HepG2 (cell line): Measurements from ENCODE around the gene ANKS6. TPM values are rescaled to one million over a fixed set of nuclear protein-coding genes. Genes with fewer than 3 reads are reported as not detected.

Experiments used
- ATAC-seq: fragments of 200-7000 bp; cut with Tn5 transposase; 3 replicates; pipeline ENCODE4 v1.9.1; 2020; ENCODE audit warnings: mild to moderate bottlenecking, moderate library complexity
- BruUV-seq: library from RNA; stranded (reverse); fragments of 400-500 nt; replicated peaks from 2 replicates; lab custom pipeline; 2021; lab: Mats Ljungman, UMichigan
- CTCF ChIA-PET: fragments of 300-600 bp; formaldehyde crosslinking; extraction: SDS; loops from one replicate; lab custom pipeline; 2021; ENCODE audit warnings: low total read pairs, inconsistent platforms, low intra/inter-chr PET ratio; lab: Yijun Ruan, JAX
- POLR2A ChIA-PET: fragments of 350-600 bp; sonication (Branson Sonifier 250); formaldehyde crosslinking; loops from one replicate; lab custom pipeline; 2020; ENCODE audit warnings: antibody characterized with exemption, inconsistent platforms; lab: Yijun Ruan, JAX
- DNase-seq: peaks from one replicate; pipeline ENCODE4 v3.0.0-alpha.2; 2015; ENCODE audit warnings: low spot score
- FAIRE-seq: peaks from 3 replicates; lab custom pipeline; 2011; peaks lifted over from hg19 to GRCh38; lab: Jason Lieb, UNC
- H2AFZ ChIP-seq: one replicate; pipeline ENCODE4 v1.6.1; 2011; ENCODE audit warnings: low read length, inconsistent platforms
- H3K27ac ChIP-seq: fragments of 300-600 bp; 3 replicates; pipeline ENCODE4 v1.8.0; 2011; ENCODE audit warnings: mixed run types, mild to moderate bottlenecking, mixed read lengths, low read length, inconsistent platforms; ENCODE audit not compliant: insufficient read depth; ENCODE audit errors: extremely low read length
- H3K27me3 ChIP-seq, 2 experiments: fragments of 200-600 bp in 1 of 2; 2 replicates in 1 of 2; 3 replicates in 1 of 2; pipeline versions ENCODE4 v1.6.0 to v1.8.0; 2011; ENCODE audit warnings: low read length in 2 of 2, mild to moderate bottlenecking in 2 of 2, moderate library complexity in 2 of 2, inconsistent platforms in 1 of 2; ENCODE audit not compliant: insufficient read depth in 2 of 2, control insufficient read depth in 1 of 2
- H3K36me3 ChIP-seq, 2 experiments: fragments of 200-600 bp in 1 of 2; replicated peaks in 1 of 2; 2 replicates in 1 of 2; 3 replicates in 1 of 2; pipeline versions ENCODE4 v1.5.1 to v1.8.0; 2011; ENCODE audit warnings: low read length in 2 of 2, inconsistent platforms in 1 of 2; ENCODE audit not compliant: insufficient read depth in 2 of 2, control insufficient read depth in 1 of 2
- H3K4me1 ChIP-seq: 2 replicates; pipeline ENCODE4 v1.5.1; 2012; ENCODE audit warnings: low read length, inconsistent platforms; ENCODE audit not compliant: insufficient read depth
- H3K4me2 ChIP-seq: 2 replicates; pipeline ENCODE4 v1.6.0; 2011; ENCODE audit warnings: low read depth, low read length, inconsistent platforms
- H3K4me3 ChIP-seq, 3 experiments: fragments of 200-600 bp in 1 of 3; sonication (generic), shearing (Covaris generic) in 1 of 3; replicated peaks in 1 of 3; 2 replicates each; pipeline ENCODE4 v1.5.1; 2011 to 2016; ENCODE audit warnings: low read length in 3 of 3, inconsistent platforms in 2 of 3, low read depth in 2 of 3, mild to moderate bottlenecking in 2 of 3, control low read depth in 1 of 3, mixed read lengths in 1 of 3; ENCODE audit not compliant: insufficient read depth in 1 of 3
- H3K79me2 ChIP-seq: one replicate; pipeline ENCODE4 v1.6.1; 2011; ENCODE audit warnings: low read length, inconsistent platforms; ENCODE audit not compliant: insufficient read depth
- H3K9ac ChIP-seq: 2 replicates; pipeline ENCODE4 v1.6.0; 2011; ENCODE audit warnings: mild to moderate bottlenecking, low read depth, low read length, inconsistent platforms; ENCODE audit not compliant: insufficient read depth
- H3K9me3 ChIP-seq: 2 replicates; pipeline ENCODE4 v1.5.1; 2012; ENCODE audit warnings: mild to moderate bottlenecking, low read length
- H4K20me1 ChIP-seq: 2 replicates; pipeline ENCODE4 v1.6.0; 2011; ENCODE audit warnings: inconsistent platforms, mild to moderate bottlenecking, low read length, moderate library complexity; ENCODE audit not compliant: insufficient read depth
- DBP ChIP-seq: sonication (generic); formaldehyde crosslinking; IDR thresholded peaks from 2 replicates; pipeline ENCODE4 v1.4.0; 2020; ENCODE audit warnings: missing genetic modification reagents; ENCODE audit errors: not compliant biosample characterization
- HCFC1 ChIP-seq: fragments of 150-350 bp; IDR thresholded peaks from 2 replicates; pipeline ENCODE4 v1.6.1; 2014; ENCODE audit warnings: low read depth, low read length
- ZBTB43 ChIP-seq: sonication (generic); formaldehyde crosslinking; conservative IDR thresholded peaks from 2 replicates; pipeline ENCODE4 v1.4.0; 2020; ENCODE audit warnings: missing genetic modification reagents
- WGBS: methylation state at CpG from one replicate; pipeline ENCODE4 v1.1.6; 2017; ENCODE audit warnings: low lambda C conversion rate; 5-methylcytosine and 5-hydroxymethylcytosine counted together
- in situ Hi-C: cut with HindIII; loops from 2 replicates; pipeline ENCODE4 v1.10.0; 2017; ENCODE audit warnings: low pct_unique_long_range_greater_than_20kb; ENCODE audit not compliant: extremely low pct_ligation_motif_present
- intact Hi-C: fragments of 100-400 bp; cut with micrococcal nuclease; formaldehyde crosslinking; loops from one replicate; pipeline ENCODE4 v1.10.0; 2022; ENCODE audit not compliant: unreplicated experiment
- polyA plus RNA-seq, 8 experiments: library from polyadenylated mRNA; depleted of rRNA in 3 of 8; stranded (reverse) in 7 of 8; unstranded in 1 of 8; fragments of >200 nt; fragmentation: Illumina TruSeq in 4 of 8; extraction: Trizol in 4 of 8; gene quantifications; 2 replicates each; pipeline versions ENCODE4 v1.2.1 to v1.2.3, GENCODE V29; 2011 to 2016; ENCODE audit warnings: low read depth in 4 of 8, missing spikeins in 1 of 8, mixed read lengths in 1 of 8; ENCODE audit not compliant: insufficient read depth in 1 of 8
- total RNA-seq, 5 experiments: library from RNA; depleted of rRNA; stranded (reverse); fragments of >200 nt; fragmentation: Illumina TruSeq; extraction: Trizol; gene quantifications; 2 replicates each; pipeline ENCODE4 v1.2.3, GENCODE V29; 2016; ENCODE audit warnings: low read depth in 1 of 5
- TF ChIP-seq, protein P1 (sequence below), 2 experiments: sonication (generic) in 1 of 2; formaldehyde crosslinking in 1 of 2; IDR thresholded peaks; 2 replicates each; pipeline versions ENCODE4 v1.4.0 to v1.6.1; 2018 to 2020; ENCODE audit warnings: missing genetic modification reagents in 2 of 2, borderline replicate concordance in 1 of 2, low read depth in 1 of 2, mild to moderate bottlenecking in 1 of 2, missing biosample characterization in 1 of 2

The ANKS6 gene
- total and polyA plus RNA-seq, 2 of the 13 experiments (the other 11 are each of a cell fraction or from before 2014, with no cell fraction given): 8.8 to 10.7 TPM

DNA sequence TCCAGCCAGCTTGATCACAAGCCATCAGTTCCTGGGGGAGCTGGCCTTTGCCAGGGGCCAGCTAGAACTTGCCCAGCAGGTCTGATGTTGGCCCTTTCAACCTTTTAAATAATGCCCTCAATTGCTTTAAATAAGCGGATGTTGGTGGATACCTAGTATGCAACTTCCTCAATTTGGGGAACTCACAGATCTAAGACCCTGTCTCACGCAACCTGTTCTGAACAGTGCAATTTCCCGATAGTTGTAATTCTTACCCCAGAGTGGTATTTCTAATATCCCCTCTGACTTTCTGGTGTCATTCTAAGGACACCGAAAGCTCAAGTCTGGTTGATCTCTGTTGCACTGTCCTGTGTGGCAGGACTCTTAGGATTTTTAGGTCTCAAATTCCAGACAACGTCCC lies 34.2 kb upstream of the ANKS6 start:
- no peaks in the 10 kb centered on the region for H3K79me2 ChIP-seq
- in situ Hi-C loops: no loop called here
- TF ChIP-seq ZBTB43 (CRISPR knock-in tag) (no peak), DBP (CRISPR knock-in tag) (no peak), HCFC1 (no peak)
- TF ChIP-seq, protein P1, sequence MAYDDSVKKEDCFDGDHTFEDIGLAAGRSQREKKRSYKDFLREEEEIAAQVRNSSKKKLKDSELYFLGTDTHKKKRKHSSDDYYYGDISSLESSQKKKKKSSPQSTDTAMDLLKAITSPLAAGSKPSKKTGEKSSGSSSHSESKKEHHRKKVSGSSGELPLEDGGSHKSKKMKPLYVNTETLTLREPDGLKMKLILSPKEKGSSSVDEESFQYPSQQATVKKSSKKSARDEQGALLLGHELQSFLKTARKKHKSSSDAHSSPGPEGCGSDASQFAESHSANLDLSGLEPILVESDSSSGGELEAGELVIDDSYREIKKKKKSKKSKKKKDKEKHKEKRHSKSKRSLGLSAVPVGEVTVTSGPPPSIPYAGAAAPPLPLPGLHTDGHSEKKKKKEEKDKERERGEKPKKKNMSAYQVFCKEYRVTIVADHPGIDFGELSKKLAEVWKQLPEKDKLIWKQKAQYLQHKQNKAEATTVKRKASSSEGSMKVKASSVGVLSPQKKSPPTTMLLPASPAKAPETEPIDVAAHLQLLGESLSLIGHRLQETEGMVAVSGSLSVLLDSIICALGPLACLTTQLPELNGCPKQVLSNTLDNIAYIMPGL (CRISPR knock-in tag; IDR thresholded peaks at IDR 0.05; ENCODE audit: borderline replicate concordance in 1 of 2, low read depth in 1 of 2): no peak
- TF ChIP-seq, all 625 proteins: peak for 0
- no peak overlapping the region for H2AFZ ChIP-seq
- CTCF ChIA-PET: no interaction called here
- peaks cover 0 to 18% of the 10 kb centered on the region in 2 experiments; a peak in 3 of 5 replicates for H3K27me3 ChIP-seq
- no peaks in the 10 kb centered on the region for H3K36me3 ChIP-seq
- no peaks in the 10 kb centered on the region for H3K4me1 ChIP-seq
- 41% methylated on average over 5 of the region's 5 CpGs for WGBS
- FAIRE-seq (no peak), DNase-seq (no peak), ATAC-seq (no peak)
- H3K9ac ChIP-seq: no peak overlapping the region
- H3K4me3 ChIP-seq: no peak overlapping the region
- POLR2A ChIA-PET: no interaction called here
- no peaks in the 10 kb centered on the region for H4K20me1 ChIP-seq
- H3K27ac ChIP-seq: no peak overlapping the region
- BruUV-seq: no TSS peak
- intact Hi-C loops: no loop called here
- H3K9me3 ChIP-seq: no peaks in the 10 kb centered on the region
- no peak overlapping the region for H3K4me2 ChIP-seq
